Mucosa of stomach (tissue), 1 donor: Measurements from ENCODE around the gene PLA2G2D.

Experiments used
- H3K27me3 ChIP-seq: one replicate; pipeline ENCODE4 v1.7.0; 2013; ENCODE audit warnings: mild to moderate bottlenecking, low read length; ENCODE audit not compliant: control insufficient read depth, insufficient read depth
- H3K36me3 ChIP-seq: one replicate; pipeline ENCODE4 v1.7.0; 2013; ENCODE audit warnings: low read length; ENCODE audit not compliant: control insufficient read depth, insufficient read depth
- H3K4me1 ChIP-seq: one replicate; pipeline ENCODE4 v1.7.0; 2013; ENCODE audit warnings: mild to moderate bottlenecking, low read length; ENCODE audit not compliant: control insufficient read depth, insufficient read depth
- H3K4me3 ChIP-seq: one replicate; pipeline ENCODE4 v1.7.0; 2013; ENCODE audit warnings: low read length
- H3K9ac ChIP-seq: one replicate; pipeline ENCODE4 v1.7.0; 2013; ENCODE audit warnings: mild to moderate bottlenecking, low read length, moderate library complexity
- H3K9me3 ChIP-seq: one replicate; pipeline ENCODE4 v1.7.0; 2013; ENCODE audit warnings: mild to moderate bottlenecking, low read length, moderate library complexity; ENCODE audit not compliant: control insufficient read depth
- donor health status: Pancreatic carcinoma.

The PLA2G2D gene

GRCh38 chr1:20063861-20064292 lies 55.5 kb downstream of the PLA2G2D start:
- Histone ChIP-seq H3K4me1 (no peaks in the 10 kb centered on the region), H3K9me3 (no peaks in the 10 kb centered on the region), H3K4me3 (no peak overlapping the region), H3K27me3 (no peaks in the 10 kb centered on the region), H3K9ac (no peak overlapping the region), H3K36me3 (no peaks in the 10 kb centered on the region)
